GM21825 (cell line): Measurements from ENCODE around the gene MCM3AP.
"Not testable (repeated sequence)": the region's sequence is repeated elsewhere in the genome, so short reads cannot be mapped to it uniquely, and the experiment has no call there.

Experiments used
- ATAC-seq: cut with Tn5 transposase; IDR thresholded peaks from one replicate; pipeline ENCODE4 v1.9.1; 2021; ENCODE audit warnings: mild to moderate bottlenecking, moderate library complexity; ENCODE audit not compliant: unreplicated experiment

Gene MCM3AP

GRCh38 chr21:46312949-46313348 is 27.5 kb upstream of the MCM3AP start:
- no peak for ATAC-seq

- no peak for ATAC-seq
Measured at GRCh38 chr21:46311568-46311967, 26.2 kb upstream of the MCM3AP start.

GRCh38 chr21:46310260-46310659 is 24.8 kb upstream of the MCM3AP start:
- ATAC-seq = not testable (repeated sequence)

GRCh38 chr21:46308431-46308830 is 23.0 kb upstream of the MCM3AP start:
- no peak for ATAC-seq

- no peak for ATAC-seq
Measured at GRCh38 chr21:46307625-46308024, 22.2 kb upstream of the MCM3AP start.

GRCh38 chr21:46304955-46305354 is 19.5 kb upstream of the MCM3AP start:
- no peak for ATAC-seq

GRCh38 chr21:46304437-46304836 is 19.0 kb upstream of the MCM3AP start:
- no peak for ATAC-seq

GRCh38 chr21:46301759-46302158 is 16.3 kb upstream of the MCM3AP start:
- no peak for ATAC-seq

GRCh38 chr21:46299167-46299566 is 13.8 kb upstream of the MCM3AP start:
- ATAC-seq = no peak

- no peak for ATAC-seq
Measured at GRCh38 chr21:46297338-46298271, 12.2 kb upstream of the MCM3AP start.

GRCh38 chr21:46295996-46296752 is 10.8 kb upstream of the MCM3AP start:
- ATAC-seq = no peak

- ATAC-seq = no peak
Measured at GRCh38 chr21:46295177-46295770, 9.9 kb upstream of the MCM3AP start.

GRCh38 chr21:46294647-46295176 is 9.3 kb upstream of the MCM3AP start:
- ATAC-seq = no peak

GRCh38 chr21:46291561-46291960 is 6.2 kb upstream of the MCM3AP start:
- no peak for ATAC-seq

- no peak for ATAC-seq
Measured at GRCh38 chr21:46289655-46290179, 4.3 kb upstream of the MCM3AP start.

- no peak for ATAC-seq
Measured at GRCh38 chr21:46287541-46287940, 2.1 kb upstream of the MCM3AP start.

GRCh38 chr21:46286648-46287002 is 1.2 kb upstream of the MCM3AP start:
- ATAC-seq = no peak

GRCh38 chr21:46285761-46286647 is 593 bp upstream of the MCM3AP start, which contains the start of gene YBEY:
YBEY (plus strand) TSS chr21:46286342; CDS start chr21:46286914, 572 bp downstream.
- ATAC-seq = peak; percentile 87

GRCh38 chr21:46284733-46285132 is 678 bp downstream of the MCM3AP start:
- ATAC-seq = no peak

- ATAC-seq = no peak
Measured at GRCh38 chr21:46284077-46284644, 1.2 kb downstream of the MCM3AP start.
